Activated CD4-positive, alpha-beta T cell treated with anti-CD3 and anti-CD28 coated beads, Interleukin-2, Interleukin-6, amounts not matched to agents 100 ng/mL and 50 ng/mL, durations not matched to agents 16 hours and 8 hours (primary cell): ENCODE measurements around the gene RPS2.
A peak's percentile ranks its signal among the peaks of the same experiment; 100 is the strongest.

Experiments used
- DNase-seq: peaks from one replicate; pipeline ENCODE4 v3.0.0-alpha.2; 2020

RPS2 gene

DNA sequence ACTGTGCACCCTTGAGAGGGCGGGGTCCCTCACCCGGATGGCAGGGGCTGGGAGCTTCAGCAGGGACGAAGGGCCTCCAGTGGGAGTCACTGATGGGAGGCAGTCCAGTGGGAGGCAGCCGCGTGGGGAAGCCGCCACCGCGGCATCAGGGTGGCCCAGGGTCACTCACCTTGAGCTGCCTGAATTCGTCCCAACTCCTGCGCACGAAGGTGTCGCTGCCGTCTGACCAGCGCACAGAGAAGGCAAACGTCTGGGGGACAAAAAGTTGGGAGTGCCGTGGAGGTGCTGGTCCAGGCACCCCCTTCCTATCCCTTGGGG, 16.1 kb upstream of the RPS2 start:
- DNase-seq: no peak

DNA sequence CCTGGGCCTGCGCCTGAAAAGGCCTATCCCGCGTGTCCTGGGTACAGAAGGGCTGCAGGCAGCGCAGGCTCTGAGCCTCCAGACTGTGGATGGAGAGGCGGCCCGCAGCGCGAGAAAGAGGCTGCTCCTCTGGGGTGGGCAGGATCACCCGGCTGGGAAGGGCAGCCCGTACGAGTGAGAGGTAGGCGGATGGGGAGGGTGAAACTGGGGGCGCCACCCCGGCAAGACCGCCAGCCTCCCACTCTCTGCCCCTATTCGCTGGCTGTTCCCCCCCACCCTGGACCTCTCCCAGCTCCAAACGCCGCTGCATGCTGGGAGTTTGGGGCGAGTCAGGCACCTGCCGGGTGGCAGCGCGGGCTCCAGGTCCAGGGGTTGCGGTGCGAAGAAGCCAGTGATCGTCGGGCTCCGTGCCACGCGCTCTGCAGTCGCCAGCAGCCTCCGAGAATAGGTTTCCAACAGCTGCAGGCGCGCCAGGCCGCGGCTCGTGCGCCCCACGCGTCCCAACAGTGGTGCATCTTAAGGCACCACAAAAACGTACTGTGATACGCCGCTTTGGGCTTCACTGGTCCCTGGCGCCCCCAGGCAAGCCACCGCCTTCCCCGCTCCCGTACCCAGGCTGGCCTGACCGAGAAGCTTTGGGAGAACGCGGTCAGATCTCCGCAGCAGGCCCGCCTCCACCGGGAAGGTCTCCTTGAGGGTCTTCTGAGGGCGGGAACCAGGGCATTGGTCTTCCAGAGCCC, 15.6 kb upstream of the RPS2 start:
- DNase-seq: no peak

DNA sequence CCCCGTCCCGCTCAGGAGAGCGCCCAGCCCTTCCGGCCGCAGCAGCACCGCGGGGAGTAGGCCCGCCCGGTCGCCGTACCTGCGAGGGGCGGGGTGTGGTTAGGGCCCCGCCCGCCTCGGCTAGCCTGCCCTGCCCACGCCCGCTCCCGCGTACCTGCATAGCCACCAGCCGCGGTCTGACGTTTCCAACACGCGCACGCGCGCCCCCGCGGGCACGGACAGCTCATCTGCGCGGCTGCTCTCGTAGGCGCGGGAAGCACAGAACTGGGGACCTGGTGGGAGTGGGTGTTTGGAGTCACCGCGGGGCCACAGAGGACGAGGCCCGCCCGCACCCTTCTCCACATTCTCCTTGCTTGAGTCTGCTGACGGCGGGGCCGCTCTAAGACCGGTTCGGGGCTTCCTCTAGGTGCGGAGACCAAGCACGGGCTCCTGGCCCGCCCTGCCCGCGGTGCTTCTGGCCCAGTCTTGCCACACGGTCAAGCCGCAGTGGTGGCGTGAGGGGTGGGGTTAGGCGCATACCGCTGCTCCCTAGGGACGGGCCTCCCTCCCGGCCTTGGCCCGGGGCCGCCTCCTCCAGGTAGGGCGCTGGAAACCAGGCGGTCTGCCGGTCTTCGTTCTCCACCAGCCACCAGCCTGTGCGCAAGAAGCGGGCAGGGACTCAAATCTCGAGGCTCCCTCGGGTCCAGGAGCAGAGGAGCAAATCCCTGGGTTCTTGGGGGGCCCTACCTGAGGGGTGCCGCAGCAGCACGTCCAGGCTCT, 14.8 kb upstream of the RPS2 start:
- DNase-seq: no peak

DNA sequence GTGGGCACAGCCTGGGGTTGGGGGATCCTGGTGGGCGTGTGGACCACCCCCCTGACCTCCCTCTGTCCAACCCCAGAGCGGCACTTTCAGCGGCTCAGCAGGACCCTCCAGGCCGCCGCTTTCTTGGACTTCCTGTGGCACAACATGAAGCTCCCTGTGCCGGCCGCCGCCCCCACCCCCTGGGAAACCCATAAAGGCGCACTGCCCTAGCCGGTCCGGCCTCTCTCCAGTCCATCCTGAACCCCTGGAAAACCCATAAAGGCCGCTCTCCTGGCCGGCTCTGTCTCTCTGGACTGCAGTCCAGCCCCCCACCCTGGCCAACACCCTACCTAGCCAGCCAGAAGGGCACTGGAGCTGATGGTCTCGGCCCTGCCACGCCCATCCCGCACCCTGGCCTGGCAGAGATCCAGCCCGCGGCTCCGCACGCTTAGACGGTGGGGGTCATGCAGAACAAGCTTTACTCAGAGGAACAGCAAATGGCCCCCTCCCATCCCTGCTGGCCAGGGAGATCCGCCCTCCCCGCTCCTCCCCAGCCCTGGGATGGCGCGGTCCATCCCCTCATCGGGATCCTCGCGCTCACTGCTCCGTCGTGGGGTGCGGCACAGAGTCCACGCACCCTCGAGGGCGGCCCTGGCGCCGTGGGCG, 14.0 kb upstream of the RPS2 start:
- no peak for DNase-seq

DNA sequence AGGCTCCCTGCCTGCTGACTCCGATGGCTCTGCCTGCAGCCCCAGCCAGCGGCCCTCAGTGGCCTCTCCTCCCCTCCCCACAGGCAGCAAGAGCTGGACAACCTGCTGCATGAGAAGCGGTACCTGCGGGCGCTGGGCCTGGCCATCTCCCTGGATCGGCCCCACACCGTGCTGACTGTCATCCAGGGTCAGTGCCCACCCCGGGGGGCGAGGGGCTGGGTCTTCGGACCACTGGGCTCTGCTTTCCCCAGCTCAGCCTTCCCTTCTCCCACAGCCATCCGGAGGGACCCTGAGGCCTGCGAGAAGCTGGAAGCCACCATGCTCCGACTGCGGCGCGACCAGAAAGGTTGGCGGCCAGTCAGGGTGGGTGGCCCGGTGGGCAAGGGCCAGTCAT, 13.2 kb upstream of the RPS2 start:
- DNase-seq: no peak

DNA sequence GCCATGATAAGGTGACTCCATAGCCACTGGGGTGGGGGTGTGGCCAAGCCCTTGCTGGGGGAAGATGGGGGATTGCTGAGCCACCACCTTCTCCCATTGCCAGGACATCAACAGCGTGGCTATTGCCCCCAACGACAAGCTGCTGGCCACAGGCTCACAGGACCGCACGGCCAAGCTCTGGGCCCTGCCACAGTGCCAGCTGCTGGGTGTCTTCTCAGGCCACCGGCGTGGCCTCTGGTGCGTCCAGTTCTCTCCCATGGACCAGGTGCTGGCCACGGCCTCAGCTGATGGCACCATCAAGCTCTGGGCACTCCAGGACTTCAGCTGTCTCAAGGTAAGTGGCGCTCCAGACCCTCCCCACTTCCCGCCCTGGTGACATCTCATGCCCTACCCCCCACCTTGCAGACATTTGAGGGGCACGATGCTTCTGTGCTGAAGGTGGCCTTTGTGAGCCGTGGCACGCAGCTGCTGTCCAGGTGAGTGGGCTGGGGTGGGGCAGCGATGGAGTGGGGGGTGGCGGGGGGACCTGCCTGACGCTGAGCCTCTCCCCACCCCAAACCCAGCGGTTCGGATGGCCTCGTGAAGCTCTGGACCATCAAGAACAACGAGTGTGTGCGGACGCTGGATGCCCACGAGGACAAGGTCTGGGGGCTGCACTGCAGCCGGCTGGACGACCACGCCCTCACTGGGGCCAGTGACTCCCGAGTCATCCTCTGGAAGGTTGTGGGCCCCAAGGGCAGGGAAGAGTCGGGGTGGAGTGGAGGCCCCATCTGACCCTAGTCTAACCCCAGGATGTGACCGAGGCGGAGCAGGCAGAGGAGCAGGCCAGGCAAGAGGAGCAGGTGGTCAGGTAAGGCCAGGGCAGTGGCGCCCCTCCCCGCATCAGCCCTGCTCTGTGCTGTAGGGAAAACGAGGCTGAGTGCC, 12.6 kb upstream of the RPS2 start:
- no peak for DNase-seq

DNA sequence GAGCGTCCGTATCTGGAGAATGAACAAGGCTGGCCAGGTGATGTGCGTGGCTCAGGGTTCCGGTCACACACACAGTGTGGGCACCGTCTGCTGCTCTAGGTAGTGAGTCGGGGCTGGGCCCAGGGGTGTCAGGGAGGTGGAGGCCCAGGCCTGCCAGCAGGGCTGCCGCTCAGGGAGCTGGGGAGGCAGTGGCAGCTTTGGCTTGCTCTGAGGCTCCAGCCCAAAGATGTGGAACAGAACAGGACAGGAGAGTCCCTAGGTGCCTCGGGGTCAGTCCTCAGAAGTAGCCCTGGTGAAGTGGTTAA, 11.5 kb upstream of the RPS2 start:
- DNase-seq: no peak

DNA sequence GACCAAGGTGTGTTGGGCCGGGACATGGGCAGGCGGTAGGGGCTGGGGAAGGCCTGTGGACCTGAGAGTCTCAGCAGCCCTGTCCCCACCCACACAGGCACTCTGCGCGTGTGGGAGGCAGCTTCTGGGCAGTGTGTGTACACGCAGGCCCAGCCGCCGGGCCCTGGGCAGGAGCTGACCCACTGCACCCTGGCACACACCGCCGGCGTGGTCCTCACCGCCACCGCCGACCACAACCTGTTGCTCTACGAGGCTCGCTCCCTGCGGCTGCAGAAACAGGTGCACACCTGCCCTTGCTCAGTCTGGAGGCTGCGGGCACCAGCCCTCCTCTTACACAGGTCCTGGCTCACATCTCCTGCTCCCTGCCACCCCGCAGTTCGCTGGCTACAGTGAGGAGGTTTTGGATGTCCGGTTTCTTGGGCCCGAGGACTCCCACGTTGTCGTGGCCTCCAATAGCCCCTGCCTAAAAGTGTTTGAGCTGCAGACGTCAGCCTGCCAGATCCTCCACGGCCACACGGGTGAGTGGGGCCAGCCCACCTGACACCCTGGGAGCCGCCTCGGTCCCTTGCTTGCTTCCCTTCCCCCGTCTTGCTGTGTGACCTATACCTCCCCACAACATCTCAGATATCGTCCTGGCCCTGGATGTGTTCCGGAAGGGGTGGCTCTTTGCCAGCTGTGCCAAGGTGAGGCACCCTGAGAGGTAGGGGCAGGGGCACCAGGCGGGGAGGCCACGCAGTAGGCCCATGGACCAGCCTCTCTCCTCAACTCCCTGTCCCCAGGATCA, 11.0 kb upstream of the RPS2 start:
- DNase-seq: no peak

DNA sequence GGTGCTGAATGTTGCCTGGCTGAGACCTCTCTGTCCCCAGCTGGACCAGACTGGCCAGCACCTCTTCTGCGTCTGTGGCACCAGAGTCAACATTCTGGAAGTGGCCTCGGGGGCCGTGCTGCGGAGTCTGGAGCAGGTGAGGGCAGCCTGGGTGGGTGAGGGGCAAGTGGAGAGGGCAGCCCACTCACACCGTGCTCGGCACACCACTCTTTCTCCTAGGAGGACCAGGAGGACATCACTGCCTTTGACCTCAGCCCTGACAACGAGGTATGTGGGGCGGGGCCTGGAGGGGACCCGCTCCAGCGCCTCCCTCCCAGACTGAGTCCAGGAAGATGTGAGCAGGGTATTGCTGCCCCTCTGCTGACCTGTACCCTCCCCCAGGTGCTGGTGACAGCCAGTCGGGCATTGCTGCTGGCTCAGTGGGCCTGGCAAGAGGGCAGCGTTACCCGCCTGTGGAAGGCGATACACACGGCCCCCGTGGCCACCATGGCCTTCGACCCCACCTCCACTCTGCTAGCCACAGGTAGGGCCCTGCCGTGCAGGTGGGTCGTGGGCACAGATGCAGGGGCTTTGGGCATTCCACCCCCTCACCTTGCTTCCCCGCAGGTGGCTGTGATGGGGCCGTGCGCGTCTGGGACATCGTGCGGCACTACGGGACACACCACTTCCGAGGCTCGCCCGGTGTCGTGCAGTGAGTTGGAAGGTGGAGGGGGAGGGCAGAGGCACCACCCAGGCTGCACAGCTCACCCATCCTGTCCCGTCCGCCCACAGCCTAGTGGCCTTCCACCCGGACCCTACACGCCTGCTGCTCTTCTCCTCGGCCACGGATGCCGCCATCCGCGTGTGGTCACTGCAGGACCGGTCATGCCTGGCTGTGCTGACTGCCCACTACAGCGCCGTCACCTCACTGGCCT, 9.8 kb upstream of the RPS2 start:
- DNase-seq: no peak

DNA sequence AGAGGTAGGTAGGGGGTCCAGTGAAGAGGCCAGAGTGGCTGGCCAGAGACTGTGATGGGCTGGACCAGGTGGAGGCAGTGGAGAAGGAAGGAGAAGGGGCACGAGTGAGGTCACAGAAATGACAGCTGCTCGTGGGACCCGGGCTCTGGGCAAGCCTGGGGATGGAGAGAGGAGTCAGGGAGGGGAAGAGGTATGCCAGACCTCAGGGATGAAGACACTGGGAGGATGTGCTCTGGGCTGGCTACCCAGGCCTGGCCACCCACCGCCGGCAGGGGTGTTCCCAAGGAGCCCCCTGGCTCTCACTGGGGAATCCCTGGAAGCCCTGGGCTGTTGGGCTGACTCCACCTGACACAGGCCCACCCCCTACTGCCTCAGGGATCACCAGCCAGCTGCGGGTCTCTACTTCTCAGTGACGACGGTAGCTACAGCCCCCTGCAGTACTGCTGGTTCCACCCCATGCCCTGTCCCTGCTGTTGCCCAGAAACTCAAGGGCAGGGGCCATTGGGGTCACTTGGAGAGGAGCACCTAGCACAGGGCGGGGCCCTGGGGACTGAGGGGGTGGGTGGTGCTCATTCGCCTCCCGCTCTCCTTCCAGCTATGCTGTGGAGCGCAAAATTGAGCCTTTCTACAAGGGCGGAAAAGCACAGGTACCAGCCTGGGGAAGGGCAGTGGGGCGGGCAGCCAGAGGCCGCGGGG, 9.0 kb upstream of the RPS2 start:
- DNase-seq: no peak

DNA sequence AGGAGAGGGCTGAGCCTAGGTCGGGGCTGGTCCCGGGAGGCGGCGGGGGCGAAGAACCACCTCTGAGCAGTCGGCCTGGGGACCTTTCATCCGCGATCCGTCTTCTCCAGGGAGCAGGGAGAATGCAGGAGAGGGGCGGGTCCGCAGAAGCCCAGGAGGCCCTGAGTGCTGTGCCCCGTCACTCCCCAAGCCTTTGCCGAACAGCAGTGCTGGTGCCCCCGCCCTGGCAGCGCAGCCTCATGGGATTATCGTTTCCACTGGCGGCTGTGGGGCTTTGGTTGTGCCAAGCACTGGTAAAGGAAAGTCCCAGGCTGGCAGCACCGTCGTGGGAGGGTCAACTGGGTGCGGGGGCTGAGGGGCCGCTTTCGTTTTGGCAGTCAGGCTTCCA, 7.9 kb upstream of the RPS2 start:
- DNase-seq: no peak

DNA sequence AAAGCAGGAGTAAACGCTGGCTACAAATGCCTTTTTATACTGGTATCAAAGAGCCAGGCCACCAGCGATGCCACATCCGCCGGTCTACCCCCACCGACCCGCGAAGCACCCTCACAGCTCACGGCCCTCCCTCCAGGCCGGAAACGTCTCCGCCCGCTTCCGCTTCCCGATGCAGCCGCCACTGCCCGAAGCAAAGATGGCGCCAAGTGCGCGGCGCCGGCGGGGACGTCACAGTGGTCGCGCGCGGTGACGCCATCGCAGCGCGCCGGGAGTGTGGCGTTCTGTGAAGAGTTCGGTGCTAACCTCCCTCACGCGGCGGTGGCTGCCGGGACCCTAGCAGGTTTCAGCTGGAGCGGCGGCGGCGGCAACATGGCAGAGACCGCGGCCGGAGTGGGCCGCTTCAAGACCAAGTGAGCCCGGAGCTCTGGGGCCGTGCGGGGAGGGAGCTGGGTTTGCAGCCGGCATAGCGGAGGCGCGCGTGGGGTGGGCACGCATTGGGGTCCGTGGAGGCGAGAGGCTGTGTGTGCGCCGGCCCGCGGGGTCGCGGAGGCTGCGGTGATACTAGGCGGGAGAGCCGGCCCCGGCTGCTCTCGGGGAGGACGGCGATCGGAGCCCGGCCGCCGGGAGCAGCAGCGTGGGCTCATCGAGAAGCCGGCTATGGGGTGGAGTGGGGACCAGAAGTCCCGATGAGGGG, 7.3 kb upstream of the RPS2 start, which contains the start of gene TBL3:
Gene TBL3, plus strand, starts transcription at position 258 of the 694 bp plus-strand sequence. Its CDS starts 112 bp downstream, at position 370.
- peak; percentile 98 for DNase-seq

DNA sequence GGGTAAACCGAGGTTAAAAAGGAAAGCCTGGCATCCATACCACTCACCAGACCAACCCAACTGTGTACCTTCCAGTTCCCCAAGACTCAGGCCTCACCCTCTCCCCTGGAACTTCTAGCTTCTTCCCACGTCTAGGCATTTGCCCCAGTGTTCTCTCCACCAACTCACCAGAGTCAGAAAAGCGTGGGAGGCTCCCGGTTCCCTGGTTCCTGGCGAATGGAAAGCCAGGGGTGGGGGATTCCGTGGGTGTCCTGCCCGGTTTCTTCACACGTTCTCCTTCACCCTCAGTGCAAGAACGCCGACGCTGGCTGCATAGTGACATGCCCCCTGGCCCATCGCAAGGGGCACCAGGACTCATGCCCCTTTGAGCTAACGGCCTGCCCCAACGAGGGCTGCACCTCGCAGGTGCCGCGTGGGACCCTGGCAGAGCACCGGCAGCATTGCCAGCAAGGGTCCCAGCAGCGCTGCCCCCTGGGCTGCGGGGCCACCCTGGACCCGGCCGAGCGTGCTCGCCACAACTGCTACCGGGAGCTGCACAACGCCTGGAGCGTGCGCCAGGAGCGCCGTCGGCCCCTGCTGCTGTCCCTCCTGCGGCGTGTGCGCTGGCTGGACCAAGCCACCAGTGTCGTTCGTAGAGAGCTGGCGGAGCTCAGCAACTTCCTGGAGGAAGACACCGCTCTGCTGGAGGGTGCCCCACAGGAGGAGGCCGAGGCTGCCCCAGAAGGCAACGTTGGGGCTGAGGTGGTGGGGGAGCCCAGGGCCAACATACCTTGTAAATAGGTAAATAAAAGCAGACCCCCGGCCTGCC, 3.7 kb upstream of the RPS2 start:
- no peak for DNase-seq

DNA sequence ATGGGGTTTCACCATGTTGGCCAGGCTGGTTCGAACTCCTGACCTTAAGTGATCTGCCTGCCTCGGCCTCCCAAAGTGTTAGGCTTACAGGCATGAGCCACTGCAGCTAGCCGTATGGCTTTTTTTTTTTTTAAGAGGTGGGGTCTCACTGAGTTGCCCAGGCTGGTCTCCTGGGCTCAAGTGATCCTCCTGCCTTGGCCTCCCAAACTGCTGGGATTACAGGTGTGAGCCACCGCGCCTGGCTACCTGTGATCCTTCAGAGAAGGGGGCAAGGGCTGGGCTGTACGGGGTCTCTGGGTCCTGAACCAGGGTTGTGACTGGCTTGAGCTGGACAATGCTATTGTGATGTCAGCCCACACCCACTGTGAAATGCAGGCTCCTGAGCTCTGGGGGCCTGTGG, 1.8 kb upstream of the RPS2 start, which contains the start of gene RNF151:
Gene RNF151, plus strand, starts transcription at position 397 of the 400 bp plus-strand sequence. CDS start 26 bp downstream, outside the sequence.
- no peak for DNase-seq

DNA sequence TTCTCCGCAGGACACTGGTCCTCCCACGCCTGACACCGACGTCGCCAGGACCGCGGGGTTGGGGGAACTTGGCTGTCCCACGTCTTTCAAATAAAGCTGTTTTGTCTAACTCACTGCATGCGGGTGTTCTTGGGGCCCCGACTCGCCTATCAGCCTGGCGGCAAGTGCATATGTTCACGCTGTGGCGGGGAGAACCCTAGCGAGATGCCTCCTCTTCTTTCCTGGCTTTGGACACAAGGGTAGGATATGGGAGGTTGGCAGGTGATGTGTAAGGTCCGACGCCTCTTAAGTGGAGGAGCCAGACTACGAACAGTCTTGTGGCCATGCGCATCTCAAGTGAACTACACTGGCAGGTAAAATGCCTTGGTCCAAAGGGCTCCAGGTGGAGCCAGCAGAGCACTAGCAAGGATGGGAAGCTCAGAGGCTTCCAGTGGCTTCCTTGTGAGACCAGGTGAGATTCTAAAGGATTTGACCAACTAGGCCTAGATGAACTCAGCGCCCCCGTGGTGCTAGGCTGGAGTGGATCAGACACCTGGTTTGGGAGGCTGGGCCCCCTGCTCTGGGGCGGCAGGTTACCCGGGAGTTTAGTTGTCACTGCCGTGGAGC, 873 bp upstream of the RPS2 start:
- no peak for DNase-seq

DNA sequence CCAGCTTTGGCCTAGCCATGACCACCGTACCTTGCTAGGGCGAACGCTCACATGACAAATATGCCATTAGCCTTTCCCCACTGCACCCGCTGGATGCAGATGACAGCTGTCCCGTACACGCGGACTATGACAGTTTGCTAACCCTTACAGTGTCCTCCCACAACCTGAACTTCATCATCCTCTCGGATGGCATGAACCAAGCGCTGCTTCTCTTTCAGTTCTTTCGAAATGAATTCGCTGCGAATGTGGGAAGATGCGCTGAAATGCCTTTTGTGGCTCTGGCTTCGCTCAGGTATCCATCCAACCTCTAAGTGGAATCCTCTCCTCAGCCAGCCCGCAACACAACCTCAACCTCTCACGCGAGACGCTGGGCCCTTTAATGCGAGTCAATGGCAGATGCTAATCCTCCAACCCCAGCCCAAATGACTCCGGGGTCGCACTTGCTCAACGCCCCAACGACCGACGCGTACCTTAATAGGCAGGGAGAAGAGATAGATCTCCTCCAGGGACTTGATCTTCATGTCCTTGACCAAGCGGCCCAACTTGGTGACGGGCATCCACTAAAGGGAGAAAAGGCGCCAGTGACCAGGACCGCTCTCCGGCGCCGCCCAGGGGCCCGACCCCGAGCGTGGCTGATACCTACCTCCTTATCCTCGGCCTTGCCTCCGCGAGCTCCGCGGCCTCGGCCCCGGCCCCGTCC, 670 bp downstream of the RPS2 start:
- peak; percentile 59 for DNase-seq
